ENCODE measurements around the gene OLFML2A.
A peak's percentile ranks its signal among the peaks of the same experiment; 100 is the strongest.

The OLFML2A gene

GRCh38 chr9:124861342-124862229 is 84.7 kb downstream of the OLFML2A start, which contains the start of the genes ARPC5L and RPL35:
Gene ARPC5L, plus strand, starts transcription at chr9:124862130. Its CDS starts 7,161 bp downstream, at chr9:124869291.
Gene RPL35, minus strand, starts transcription at chr9:124861957. Its CDS starts 45 bp downstream, at chr9:124861912.
- Histone ChIP-seq H3K36me3 (ENCODE audit: insufficient read depth, low read length) (peaks cover 43% of the 10 kb centered on the region), H3K27me3 (ENCODE audit: insufficient read depth, low read length, poor library complexity, severe bottlenecking) (peaks cover 10% of the 10 kb centered on the region), H3K79me2 (ENCODE audit: insufficient read depth, low read length) (peaks cover 52% of the 10 kb centered on the region), H3F3A (ENCODE audit: low read depth) (0 out of 2 replicates have a peak, but pooled peaks cover under 1% of the 10 kb centered on the region), H3K9ac (ENCODE audit: low read depth, low read length, poor library complexity, severe bottlenecking) (peak within 1 kb of the TSS; percentile 97), H3K4me1 (ENCODE audit: insufficient read depth, low read length, poor library complexity, severe bottlenecking) (peaks cover 25% of the 10 kb centered on the region), H3K9me2 (replicated peaks; ENCODE audit: low read depth, low read length) (no peaks in the 10 kb centered on the region), H3K9me3 (ENCODE audit: insufficient read depth, low read depth, low read length) (no peaks in the 10 kb centered on the region), H3K4me3 (ENCODE audit: low read length, poor library complexity, severe bottlenecking) (peak within 1 kb of the TSS; percentile 97), H3K4me2 (ENCODE audit: low read depth, low read length, poor library complexity, severe bottlenecking) (peak within 1 kb of the TSS; percentile 100), H4K20me1 (ENCODE audit: insufficient read depth, low read length, poor library complexity, severe bottlenecking) (peaks cover 49% of the 10 kb centered on the region), H2AFZ (ENCODE audit: low read length) (peak within 1 kb of the TSS; percentile 98)
- peak; percentile 41 for TF ChIP-seq CTCF (conservative IDR thresholded peaks at IDR 0.05; ENCODE audit: low read length)
- no peak for TF ChIP-seq EZH2phosphoT487 (IDR thresholded peaks at IDR 0.05; ENCODE audit: borderline replicate concordance)

- H3K4me2 ChIP-seq (ENCODE audit: low read depth, low read length, poor library complexity, severe bottlenecking), result no peak overlapping the region
- H3K9ac ChIP-seq (ENCODE audit: low read depth, low read length, poor library complexity, severe bottlenecking), result no peak overlapping the region
- H2AFZ ChIP-seq (ENCODE audit: low read length), result no peak overlapping the region
- peaks cover 35% of the 10 kb centered on the region for H3K4me1 ChIP-seq (ENCODE audit: insufficient read depth, low read length, poor library complexity, severe bottlenecking)
- peaks cover 33% of the 10 kb centered on the region for H4K20me1 ChIP-seq (ENCODE audit: insufficient read depth, low read length, poor library complexity, severe bottlenecking)
- 0 out of 2 replicates have a peak, but pooled peaks cover 3% of the 10 kb centered on the region for H3F3A ChIP-seq (ENCODE audit: low read depth)
- H3K9me3 ChIP-seq (ENCODE audit: insufficient read depth, low read depth, low read length), result no peaks in the 10 kb centered on the region
- no peaks in the 10 kb centered on the region for H3K9me2 ChIP-seq (replicated peaks; ENCODE audit: low read depth, low read length)
- peaks cover 47% of the 10 kb centered on the region for H3K79me2 ChIP-seq (ENCODE audit: insufficient read depth, low read length)
- no peak overlapping the region for H3K4me3 ChIP-seq (ENCODE audit: low read length, poor library complexity, severe bottlenecking)
- TF ChIP-seq CTCF (conservative IDR thresholded peaks at IDR 0.05; ENCODE audit: low read length) (no peak), EZH2phosphoT487 (IDR thresholded peaks at IDR 0.05; ENCODE audit: borderline replicate concordance) (no peak)
- peaks cover 10% of the 10 kb centered on the region for H3K27me3 ChIP-seq (ENCODE audit: insufficient read depth, low read length, poor library complexity, severe bottlenecking)
- H3K36me3 ChIP-seq (ENCODE audit: insufficient read depth, low read length), result peaks cover 25% of the 10 kb centered on the region
Observed at GRCh38 chr9:124863371-124863871, 86.5 kb downstream of the OLFML2A start.
